Neural cell (in vitro differentiated cells): ENCODE results near the gene TKFC.

ENCODE experiments used
- CTCF ChIP-seq: fragments of 450-650 bp; IDR thresholded peaks from 2 replicates; pipeline ENCODE4 v1.5.1; 2014; ENCODE audit warnings: antibody characterized with exemption, mild to moderate bottlenecking, moderate library complexity; ENCODE audit not compliant: poor library complexity, severe bottlenecking
- POLR2AphosphoS5 ChIP-seq: IDR thresholded peaks from 2 replicates; pipeline ENCODE4 v1.6.1; 2012
- REST ChIP-seq: IDR thresholded peaks from 2 replicates; pipeline ENCODE4 v1.6.1; 2012; ENCODE audit warnings: borderline replicate concordance

GRCh38 chr11:61372659-61373420 is 39.8 kb downstream of the TKFC start:
- TF ChIP-seq CTCF = no peak
- no peak for TF ChIP-seq REST
- no peak for TF ChIP-seq POLR2AphosphoS5
